Measurements from ENCODE around the gene KIZ. TPM values are rescaled to one million over a fixed set of nuclear protein-coding genes. Genes with fewer than 3 reads are reported as not detected.
A peak's percentile ranks its signal among the peaks of the same experiment; 100 is the strongest.

The KIZ gene
- total and polyA plus RNA-seq, 2 of the 4 experiments (the other 2 are of a cell fraction) = 9.9 to 14.0 TPM

- Histone ChIP-seq H2BK15ac (ENCODE audit: low read depth, low read length) (no peak overlapping the region), H4K8ac (ENCODE audit: low read depth in 2 of 2, low read length in 2 of 2) (no peak overlapping the region), H3K4me2 (ENCODE audit: low read depth, low read length) (peak overlapping the region; percentile 69; the same call in 1 of the 2 replicates), H2AK9ac (replicated peaks; ENCODE audit: low read depth, low read length, poor library complexity) (no peak overlapping the region), H3K36me3 (ENCODE audit: control insufficient read depth, insufficient read depth, low read length) (no peaks in the 10 kb centered on the region), H3K27me3 (ENCODE audit: control insufficient read depth, insufficient read depth, low read length) (peaks cover 90% of the 10 kb centered on the region), H4K5ac (ENCODE audit: low read depth, low read length) (no peak overlapping the region), H3K4me3 (ENCODE audit: insufficient read depth, low read depth, low read length) (no peak overlapping the region), H3K27ac (ENCODE audit: insufficient read depth, low read length) (no peak overlapping the region), H2BK20ac (ENCODE audit: low read depth, low read length) (no peak overlapping the region), H3K4me1 (ENCODE audit: control insufficient read depth, insufficient read depth, low read length) (peaks cover 5% of the 10 kb centered on the region; the same call in 1 of the 2 replicates), H2AK5ac (ENCODE audit: low read depth, low read length) (no peak overlapping the region), H3K9me1 (ENCODE audit: insufficient read depth, low read length) (no peaks in the 10 kb centered on the region; the same call in 1 of the 2 replicates), H4K20me1 (ENCODE audit: insufficient read depth, low read length) (no peaks in the 10 kb centered on the region), H2BK120ac (ENCODE audit: low read depth, low read length) (no peak overlapping the region), H3K23ac (ENCODE audit: low read depth, low read length) (no peak overlapping the region), H2BK5ac (ENCODE audit: low read depth, low read length, poor library complexity, severe bottlenecking) (no peak overlapping the region), H2AFZ (replicated peaks; ENCODE audit: low read length, poor library complexity) (peak overlapping the region; percentile 69), H3K56ac (ENCODE audit: extremely low read depth, insufficient read depth, low read length) (no peak overlapping the region), H3K79me1 (ENCODE audit: low read depth in 1 of 2, low read length in 2 of 2) (no peaks in the 10 kb centered on the region), H3K14ac (replicated peaks; ENCODE audit: low read depth, low read length) (no peak overlapping the region), H3K18ac (ENCODE audit: low read depth, low read length) (no peak overlapping the region), H3K4ac (ENCODE audit: low read depth, low read length) (no peak overlapping the region), H3K9ac (ENCODE audit: low read depth, low read length) (no peak overlapping the region), H4K91ac (ENCODE audit: insufficient read depth, low read depth, low read length) (no peak overlapping the region), H3K9me3 (ENCODE audit: control insufficient read depth, insufficient read depth, low read length) (peaks cover 5% of the 10 kb centered on the region)
- DNase-seq (peak; percentile 1), ATAC-seq (ENCODE audit: low read depth) (peak; percentile 43)
- CTCF ChIA-PET = interaction anchor here (0.7 kb wide), 1 partner anchor 403 kb away, joined by 3 read pairs; no protein-coding TSS in a partner anchor
- 0% methylated on average over 9 of the region's 38 CpGs; no CpG with 5 or more reads in 1 of the 2 experiments for WGBS, 2 experiments (ENCODE audit: extremely low coverage in 2 of 2, insufficient read length in 1 of 2)
- intact Hi-C loops (cut with micrococcal nuclease) = no loop called here
- POLR2A ChIA-PET (ENCODE audit: unreplicated experiment) = interaction anchor here (0.5 kb wide), 1 partner anchor 200 kb away, joined by 3 read pairs; the partner anchor contains the start of gene XRN2
- dilution Hi-C loops (cut with HindIII; ENCODE audit: low sequenced_read_pairs, unreplicated experiment) = no loop called here
- in situ Hi-C loops (cut with MboI; ENCODE audit: low sequenced_read_pairs) = no loop called here
- TF ChIP-seq RCOR1 (IDR thresholded peaks at IDR 0.05; ENCODE audit: insufficient replicate concordance, low read length) (no peak), MXI1 (IDR thresholded peaks at IDR 0.05; ENCODE audit: borderline replicate concordance, low read depth, low read length) (no peak), RAD21 (IDR thresholded peaks at IDR 0.05; ENCODE audit: low read length) (no peak), ELK1 (IDR thresholded peaks at IDR 0.05; ENCODE audit: borderline replicate concordance, low read depth, low read length) (no peak), POLR2A (IDR thresholded peaks at IDR 0.05; ENCODE audit: low read depth, low read length) (no peak), FOS (IDR thresholded peaks at IDR 0.05; ENCODE audit: low read depth, low read length) (no peak), MAFK (IDR thresholded peaks at IDR 0.05; ENCODE audit: low read depth, low read length) (no peak), SMC3 (IDR thresholded peaks at IDR 0.05; ENCODE audit: low read depth, low read length) (no peak), BHLHE40 (IDR thresholded peaks at IDR 0.05; ENCODE audit: low read depth, low read length) (no peak), NFE2L2 (IDR thresholded peaks at IDR 0.05; ENCODE audit: low read depth, low read length) (no peak)
- no TSS peak for BruUV-seq (replicated peaks)
Observed at GRCh38 chr20:21102603-21103311, 23.1 kb upstream of the KIZ start.

All from IMR-90 (cell line).